Subcutaneous abdominal adipose tissue (tissue), 5 donors: ENCODE results near the gene UPB1.

Source experiments
- H3K27ac ChIP-seq: one replicate; pipeline ENCODE4 v1.7.0; 2013; ENCODE audit warnings: low read depth, mild to moderate bottlenecking, inconsistent platforms, low read length, moderate library complexity
- H3K27me3 ChIP-seq, 5 donors: one replicate each; pipeline ENCODE4 v1.7.0; 2013; ENCODE audit warnings: low read length in 5 of 5, inconsistent platforms in 1 of 5; ENCODE audit not compliant: control insufficient read depth in 5 of 5, insufficient read depth in 4 of 5
- H3K36me3 ChIP-seq, 5 donors: one replicate each; pipeline ENCODE4 v1.7.0; 2013; ENCODE audit warnings: low read length in 5 of 5; ENCODE audit not compliant: control insufficient read depth in 5 of 5, insufficient read depth in 5 of 5
- H3K4me1 ChIP-seq, 5 donors: one replicate each; pipeline ENCODE4 v1.7.0; 2013; ENCODE audit warnings: low read length in 5 of 5, mild to moderate bottlenecking in 3 of 5, moderate library complexity in 1 of 5; ENCODE audit not compliant: control insufficient read depth in 5 of 5, insufficient read depth in 5 of 5
- H3K4me3 ChIP-seq, 5 donors: one replicate each; pipeline ENCODE4 v1.7.0; 2013; ENCODE audit warnings: low read length in 5 of 5, low read depth in 1 of 5
- H3K9ac ChIP-seq, 5 donors: one replicate each; pipeline ENCODE4 v1.7.0; 2013; ENCODE audit warnings: low read length in 5 of 5, mild to moderate bottlenecking in 4 of 5, moderate library complexity in 3 of 5
- H3K9me3 ChIP-seq, 5 donors: one replicate each; pipeline ENCODE4 v1.7.0; 2013; ENCODE audit warnings: low read length in 5 of 5; ENCODE audit not compliant: control insufficient read depth in 5 of 5
- donor health status: healthy.
- donor health status: healthy.
- donor health status: healthy.
- donor health status: healthy.
- donor health status: healthy.

UPB1 gene

GRCh38 chr22:24553597-24554312, 58.6 kb downstream of the UPB1 start:
- peak overlapping the region; percentile 81 to 92 (median 92) for H3K4me3 ChIP-seq
- peaks cover 7 to 37% (median 24%) of the 10 kb centered on the region in 5 donors for H3K36me3 ChIP-seq
- H3K27me3 ChIP-seq = no peaks in the 10 kb centered on the region
- peak overlapping the region; percentile 84 to 98 (median 96) for H3K9ac ChIP-seq
- peaks cover 19 to 61% (median 44%) of the 10 kb centered on the region in 5 donors for H3K4me1 ChIP-seq
- no peaks in the 10 kb centered on the region for H3K9me3 ChIP-seq
- peak overlapping the region; percentile 96 for H3K27ac ChIP-seq

- Histone ChIP-seq H3K4me3 (peak within 1 kb of the TSS; percentile 81 to 99 (median 96)), H3K27me3 (no peaks in the 10 kb centered on the region), H3K4me1 (peaks cover 19 to 58% (median 47%) of the 10 kb centered on the region in 5 donors), H3K36me3 (peaks cover 12 to 43% (median 28%) of the 10 kb centered on the region in 5 donors), H3K9ac (peak within 1 kb of the TSS; percentile 92 to 98 (median 96)), H3K9me3 (no peaks in the 10 kb centered on the region), H3K27ac (peak within 1 kb of the TSS; percentile 98)
These were observed 59.4 kb downstream of the UPB1 start, which contains the start of gene GUCD1 for GRCh38 chr22:24554313-24555164. Gene GUCD1, minus strand, starts transcription at chr22:24555138. Its CDS starts 147 bp downstream, at chr22:24554991.

GRCh38 chr22:24555165-24556039, 60.3 kb downstream of the UPB1 start, which contains the start of gene SNRPD3:
Gene SNRPD3, plus strand, starts transcription at chr22:24555999. Its CDS starts 1,676 bp downstream, at chr22:24557675.
- Histone ChIP-seq H3K9ac (peak within 1 kb of the TSS; percentile 92 to 98 (median 96)), H3K9me3 (no peaks in the 10 kb centered on the region), H3K4me3 (peak within 1 kb of the TSS; percentile 81 to 99 (median 96)), H3K4me1 (peaks cover 18 to 50% (median 46%) of the 10 kb centered on the region in 5 donors), H3K27ac (peak within 1 kb of the TSS; percentile 98), H3K36me3 (peaks cover 12 to 38% (median 29%) of the 10 kb centered on the region in 5 donors), H3K27me3 (no peaks in the 10 kb centered on the region)

- no peak overlapping the region for H3K4me3 ChIP-seq
- no peak overlapping the region for H3K27ac ChIP-seq
- H3K9ac ChIP-seq = peak overlapping the region in 1 of 5 donors; percentile 10
- H3K4me1 ChIP-seq = peaks cover 7 to 32% (median 27%) of the 10 kb centered on the region in 5 donors
- H3K36me3 ChIP-seq = peaks cover 15 to 44% (median 33%) of the 10 kb centered on the region in 5 donors
- H3K27me3 ChIP-seq = no peaks in the 10 kb centered on the region
- H3K9me3 ChIP-seq = no peaks in the 10 kb centered on the region
These were observed 64.3 kb downstream of the UPB1 start for GRCh38 chr22:24559471-24559870.

- H3K36me3 ChIP-seq = peaks cover 11 to 51% (median 37%) of the 10 kb centered on the region in 5 donors
- no peaks in the 10 kb centered on the region for H3K27me3 ChIP-seq
- peak overlapping the region in 1 of 5 donors; percentile 48 for H3K9ac ChIP-seq
- H3K27ac ChIP-seq = peak overlapping the region; percentile 38
- no peak overlapping the region for H3K4me3 ChIP-seq
- H3K9me3 ChIP-seq = no peaks in the 10 kb centered on the region
- peaks cover 0 to 22% (median 17%) of the 10 kb centered on the region in 5 donors for H3K4me1 ChIP-seq
These were observed 68.1 kb downstream of the UPB1 start for GRCh38 chr22:24563246-24563645.

- Histone ChIP-seq H3K4me1 (peaks cover 0 to 22% (median 14%) of the 10 kb centered on the region in 5 donors), H3K27me3 (no peaks in the 10 kb centered on the region), H3K9me3 (no peaks in the 10 kb centered on the region), H3K27ac (peak overlapping the region; percentile 38), H3K9ac (peak overlapping the region in 3 of 5 donors; percentile 10 to 61 (median 15)), H3K36me3 (peaks cover 7 to 47% (median 34%) of the 10 kb centered on the region in 5 donors), H3K4me3 (no peak overlapping the region)
These were observed 69.4 kb downstream of the UPB1 start for GRCh38 chr22:24564376-24565058.

GRCh38 chr22:24565077-24565476, 69.9 kb downstream of the UPB1 start:
- H3K36me3 ChIP-seq = peaks cover 7 to 49% (median 36%) of the 10 kb centered on the region in 5 donors
- H3K9ac ChIP-seq = no peak overlapping the region

GRCh38 chr22:24566899-24567511, 71.9 kb downstream of the UPB1 start:
- Histone ChIP-seq H3K27ac (no peak overlapping the region), H3K9me3 (no peaks in the 10 kb centered on the region), H3K9ac (peak overlapping the region in 1 of 5 donors; percentile 61), H3K27me3 (no peaks in the 10 kb centered on the region), H3K4me1 (peaks cover 0 to 20% (median 13%) of the 10 kb centered on the region in 5 donors), H3K36me3 (peaks cover 9 to 57% (median 37%) of the 10 kb centered on the region in 5 donors), H3K4me3 (no peak overlapping the region)

More at GRCh38 chr22:24565077-24565476, 69.9 kb downstream of the UPB1 start:
- no peak overlapping the region for H3K27ac ChIP-seq
- peaks cover 0 to 22% (median 13%) of the 10 kb centered on the region in 5 donors for H3K4me1 ChIP-seq
- H3K9me3 ChIP-seq = no peaks in the 10 kb centered on the region
- H3K4me3 ChIP-seq = no peak overlapping the region
- H3K27me3 ChIP-seq = no peaks in the 10 kb centered on the region
